Myocyte (in vitro differentiated cells): ENCODE data around the gene SVIL. TPM values are rescaled to one million over a fixed set of nuclear protein-coding genes. Genes with fewer than 3 reads are reported as not detected.
A peak's percentile ranks its signal among the peaks of the same experiment; 100 is the strongest.

Experiments used
- DNase-seq: peaks from one replicate; pipeline ENCODE4 v3.0.0-alpha.2; 2012; ENCODE audit warnings: low read depth
- polyA plus RNA-seq: library from polyadenylated mRNA; unstranded; fragments of >200 nt; gene quantifications from one replicate; pipeline ENCODE4 v1.2.1, GENCODE V29; 2012; ENCODE audit warnings: missing spikeins
- total RNA-seq: library from RNA; depleted of rRNA; stranded (reverse); fragments of >200 nt; gene quantifications from 2 replicates; pipeline ENCODE4 v1.2.3, GENCODE V29; 2014

Gene SVIL, protein sequence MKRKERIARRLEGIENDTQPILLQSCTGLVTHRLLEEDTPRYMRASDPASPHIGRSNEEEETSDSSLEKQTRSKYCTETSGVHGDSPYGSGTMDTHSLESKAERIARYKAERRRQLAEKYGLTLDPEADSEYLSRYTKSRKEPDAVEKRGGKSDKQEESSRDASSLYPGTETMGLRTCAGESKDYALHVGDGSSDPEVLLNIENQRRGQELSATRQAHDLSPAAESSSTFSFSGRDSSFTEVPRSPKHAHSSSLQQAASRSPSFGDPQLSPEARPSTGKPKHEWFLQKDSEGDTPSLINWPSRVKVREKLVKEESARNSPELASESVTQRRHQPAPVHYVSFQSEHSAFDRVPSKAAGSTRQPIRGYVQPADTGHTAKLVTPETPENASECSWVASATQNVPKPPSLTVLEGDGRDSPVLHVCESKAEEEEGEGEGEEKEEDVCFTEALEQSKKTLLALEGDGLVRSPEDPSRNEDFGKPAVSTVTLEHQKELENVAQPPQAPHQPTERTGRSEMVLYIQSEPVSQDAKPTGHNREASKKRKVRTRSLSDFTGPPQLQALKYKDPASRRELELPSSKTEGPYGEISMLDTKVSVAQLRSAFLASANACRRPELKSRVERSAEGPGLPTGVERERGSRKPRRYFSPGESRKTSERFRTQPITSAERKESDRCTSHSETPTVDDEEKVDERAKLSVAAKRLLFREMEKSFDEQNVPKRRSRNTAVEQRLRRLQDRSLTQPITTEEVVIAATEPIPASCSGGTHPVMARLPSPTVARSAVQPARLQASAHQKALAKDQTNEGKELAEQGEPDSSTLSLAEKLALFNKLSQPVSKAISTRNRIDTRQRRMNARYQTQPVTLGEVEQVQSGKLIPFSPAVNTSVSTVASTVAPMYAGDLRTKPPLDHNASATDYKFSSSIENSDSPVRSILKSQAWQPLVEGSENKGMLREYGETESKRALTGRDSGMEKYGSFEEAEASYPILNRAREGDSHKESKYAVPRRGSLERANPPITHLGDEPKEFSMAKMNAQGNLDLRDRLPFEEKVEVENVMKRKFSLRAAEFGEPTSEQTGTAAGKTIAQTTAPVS (N-terminal part only)
- 65.8 and 71.2 TPM in 2 replicates for total RNA-seq
- 30.0 TPM for polyA plus RNA-seq

DNA sequence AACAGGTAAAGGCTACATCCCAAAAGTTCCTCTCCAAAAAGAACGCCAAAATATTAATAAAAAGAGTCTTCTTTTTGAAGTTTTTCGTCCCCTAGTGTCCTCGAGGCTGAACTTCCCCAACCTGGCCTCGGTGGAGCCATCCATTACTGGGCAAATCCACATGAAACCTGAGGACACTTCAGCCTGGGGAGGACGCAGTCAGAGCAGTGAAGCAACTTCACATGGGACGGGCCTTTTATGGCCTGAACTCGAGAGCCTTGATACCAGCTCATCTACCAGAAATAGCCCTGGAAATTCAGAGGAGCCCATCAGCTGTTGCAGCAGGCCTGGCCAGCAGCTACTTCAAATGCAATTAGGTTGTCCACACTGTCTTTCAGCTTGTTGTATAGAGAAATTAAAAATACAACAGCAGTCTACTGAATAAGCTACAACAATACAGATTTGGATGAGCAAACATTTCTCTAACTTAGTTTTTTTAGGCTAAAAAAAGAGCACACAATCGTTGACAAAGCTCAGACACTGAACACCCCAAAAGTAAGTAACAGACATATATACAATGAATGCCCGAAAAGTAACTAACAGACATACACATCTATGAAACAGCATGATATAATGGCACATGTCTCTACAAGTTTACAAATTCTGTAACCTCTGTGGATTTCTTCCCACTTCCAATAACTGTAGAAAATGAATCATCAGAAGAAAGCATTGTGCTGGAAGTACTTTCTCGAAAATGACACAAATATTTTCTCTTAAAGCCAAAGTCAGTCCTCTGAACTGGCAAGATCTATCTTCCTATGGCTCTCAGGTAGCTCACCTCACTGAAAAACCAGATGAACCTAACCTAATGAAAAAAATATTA, at the start of gene SVIL:
Gene SVIL (minus strand): TSS at position 208 of the 862 bp plus-strand sequence. CDS start 79,913 bp downstream, outside the sequence.
- DNase-seq, result peak; percentile 98

DNA sequence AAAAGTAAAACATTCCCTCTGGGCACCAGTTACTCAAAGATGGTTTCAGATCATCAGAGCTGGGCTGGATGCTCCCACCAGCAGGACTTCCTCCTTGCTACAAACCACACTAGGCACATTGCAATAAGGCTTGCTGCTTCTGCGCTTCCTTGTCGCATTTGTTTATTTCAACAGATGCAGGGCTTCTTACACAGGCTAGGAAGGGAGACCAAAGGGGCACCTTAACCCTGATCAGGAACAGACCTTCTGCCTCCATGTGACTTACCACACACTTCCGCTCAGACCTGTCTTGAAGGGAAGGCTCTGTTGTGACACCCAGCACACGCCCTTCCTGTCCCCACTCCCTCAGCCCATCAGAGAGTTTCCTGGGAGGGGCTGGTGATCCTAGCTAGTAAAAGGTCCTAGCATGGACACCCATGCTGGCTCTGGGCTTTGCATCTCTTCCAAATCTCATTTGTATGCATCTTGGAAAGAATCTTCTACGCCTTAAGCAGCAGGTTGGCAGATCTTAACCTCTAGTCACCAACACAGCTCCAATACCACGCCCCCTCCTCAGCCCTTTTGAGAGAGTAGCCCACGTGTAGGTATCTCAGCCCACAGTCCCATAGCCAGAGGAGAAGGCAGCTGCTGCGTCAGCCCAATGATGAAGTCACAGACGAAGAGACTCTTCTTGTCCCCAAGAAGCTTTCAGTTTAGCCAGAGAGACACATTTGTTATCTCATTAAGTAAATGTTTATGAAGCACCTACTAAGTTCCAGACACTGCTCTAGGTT, 47.1 kb upstream of the SVIL start:
- DNase-seq, result no peak

DNA sequence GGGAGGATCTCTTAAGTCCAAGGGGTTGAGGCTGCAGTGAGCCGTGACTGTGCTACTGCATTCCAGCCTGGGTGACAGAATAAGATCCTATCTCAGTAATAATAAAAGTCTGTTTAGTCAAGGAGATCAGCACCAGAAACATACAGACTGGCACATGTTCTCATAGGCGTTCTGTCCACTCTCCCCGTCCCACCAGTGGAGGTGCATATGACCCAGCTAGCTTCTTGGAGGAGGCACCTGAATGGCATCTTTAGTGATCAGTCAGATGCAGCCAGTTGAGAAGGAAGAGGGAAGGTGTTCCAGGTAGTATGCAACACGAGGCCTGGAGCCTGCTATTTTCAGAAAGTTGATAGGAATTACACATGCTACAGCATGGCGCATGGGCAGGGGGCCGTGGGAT, 45.3 kb upstream of the SVIL start:
- DNase-seq, result no peak

DNA sequence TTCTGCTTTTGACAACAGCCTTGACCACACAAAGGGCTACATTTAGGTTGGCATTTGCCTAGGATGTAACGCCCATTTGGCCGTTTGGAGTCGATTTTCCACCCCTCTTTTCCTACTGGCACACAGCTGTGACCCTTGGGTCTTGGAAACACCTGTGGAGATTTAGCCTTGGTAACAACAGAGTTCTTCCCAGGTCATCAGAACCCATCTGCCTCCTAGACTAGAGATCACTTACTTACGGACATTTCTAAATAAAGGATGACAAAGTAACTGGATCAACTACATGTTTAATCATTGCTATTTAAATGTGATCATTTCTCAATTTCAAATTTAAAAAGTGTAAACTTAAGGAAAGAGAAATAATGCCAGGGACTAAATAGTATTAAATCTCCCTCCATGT, 42.0 kb upstream of the SVIL start:
- DNase-seq, result peak; percentile 82

DNA sequence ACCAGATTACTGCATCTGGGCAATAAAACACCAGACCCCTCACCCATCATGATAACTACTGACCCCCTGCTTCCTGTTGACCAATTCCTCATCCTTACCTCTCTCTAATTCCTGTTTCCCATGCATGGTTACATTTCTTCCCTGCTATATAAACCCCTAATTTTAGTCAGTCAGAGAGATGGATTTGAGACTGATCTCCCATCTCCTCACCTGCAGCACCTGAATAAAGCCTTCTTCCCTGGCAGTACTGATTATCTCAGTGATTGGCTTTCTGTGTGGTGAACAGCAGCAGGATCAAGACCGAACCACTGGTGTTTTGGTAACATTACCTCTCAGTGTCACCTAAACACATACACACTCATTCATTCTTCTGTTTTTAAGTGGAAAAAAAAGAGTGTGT, 41.2 kb upstream of the SVIL start:
- no peak for DNase-seq

DNA sequence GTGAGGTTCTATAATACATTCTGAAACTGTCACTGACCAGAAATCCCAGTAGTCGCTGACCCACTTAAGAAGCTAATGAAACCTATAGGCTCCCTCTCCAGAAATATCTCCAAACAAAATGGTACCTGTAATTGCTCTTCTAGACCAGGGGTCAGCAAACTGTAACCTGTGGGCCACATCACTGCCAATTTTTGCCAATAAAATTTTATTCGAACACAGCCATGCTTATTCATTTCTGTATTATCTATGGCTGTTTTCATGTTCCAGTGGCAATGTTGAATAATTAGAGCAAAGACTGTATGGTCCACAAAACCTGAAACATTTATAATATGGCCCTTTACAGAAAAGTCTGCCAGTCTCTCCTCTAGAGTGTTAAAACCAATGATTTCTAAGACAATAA, 37.2 kb upstream of the SVIL start:
- no peak for DNase-seq

DNA sequence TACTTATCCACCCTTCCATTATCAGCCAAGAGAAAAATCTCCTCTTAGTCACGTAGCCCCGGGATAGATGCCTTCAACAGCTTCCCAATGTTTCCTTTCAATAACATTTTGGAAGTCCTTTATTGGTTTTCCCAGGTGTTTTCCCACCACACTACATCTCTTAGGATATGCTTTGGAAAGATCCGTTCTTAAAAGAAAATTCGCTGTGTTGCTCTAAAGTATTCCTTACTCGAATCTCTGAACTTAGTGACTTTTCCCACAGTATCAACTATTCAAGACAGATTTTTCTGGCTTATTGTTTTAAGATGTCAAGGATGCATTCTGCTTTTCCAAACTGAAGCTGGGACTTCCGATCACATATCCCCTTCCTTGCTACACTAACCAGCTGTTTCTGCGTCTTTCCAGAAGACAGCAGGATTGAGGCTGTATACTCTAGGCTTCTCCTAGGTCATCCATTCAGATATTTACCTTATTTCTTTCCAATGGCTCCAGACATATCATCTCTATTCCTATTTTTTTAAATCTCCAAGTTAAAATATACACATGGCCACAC, 36.5 kb upstream of the SVIL start:
- no peak for DNase-seq

DNA sequence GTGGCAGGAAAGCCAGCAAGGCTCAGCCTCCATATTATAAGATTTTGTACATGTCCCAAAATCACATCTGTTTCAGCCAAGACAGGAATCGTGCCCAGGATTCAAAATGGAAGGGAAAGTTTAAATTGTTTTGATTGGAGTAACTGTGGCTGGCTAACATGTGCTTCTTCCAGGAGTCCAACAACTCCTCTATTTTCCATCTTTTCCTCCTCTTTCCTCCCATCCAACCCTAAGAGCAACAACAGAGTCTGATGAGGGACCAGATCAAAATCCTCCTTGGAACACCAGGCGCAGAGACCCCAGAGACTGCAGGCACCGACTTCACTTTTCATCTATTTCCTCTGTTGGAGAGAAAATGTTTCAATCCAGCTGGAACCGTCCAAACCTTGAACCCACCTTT, 36.0 kb upstream of the SVIL start:
- no peak for DNase-seq

DNA sequence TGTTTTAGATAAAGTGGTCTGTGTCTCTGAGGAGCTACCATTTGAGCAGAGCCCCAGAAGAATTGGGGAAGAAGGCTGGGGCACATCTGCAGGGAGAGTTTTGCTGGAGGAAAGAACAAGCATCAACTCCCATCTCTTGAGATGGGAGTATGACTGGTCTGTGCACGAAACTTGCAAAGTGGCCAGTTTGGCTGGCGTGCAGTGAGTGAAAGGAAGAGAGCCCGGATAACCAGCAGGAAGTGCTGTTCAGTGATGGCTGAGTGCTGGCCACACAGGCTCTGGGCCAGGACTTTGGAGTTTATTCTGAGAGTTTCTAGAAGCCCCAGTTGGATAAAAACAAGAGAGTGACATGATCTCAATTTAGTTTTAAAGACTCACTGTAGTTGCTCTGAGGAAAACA, 34.4 kb upstream of the SVIL start:
- no peak for DNase-seq

DNA sequence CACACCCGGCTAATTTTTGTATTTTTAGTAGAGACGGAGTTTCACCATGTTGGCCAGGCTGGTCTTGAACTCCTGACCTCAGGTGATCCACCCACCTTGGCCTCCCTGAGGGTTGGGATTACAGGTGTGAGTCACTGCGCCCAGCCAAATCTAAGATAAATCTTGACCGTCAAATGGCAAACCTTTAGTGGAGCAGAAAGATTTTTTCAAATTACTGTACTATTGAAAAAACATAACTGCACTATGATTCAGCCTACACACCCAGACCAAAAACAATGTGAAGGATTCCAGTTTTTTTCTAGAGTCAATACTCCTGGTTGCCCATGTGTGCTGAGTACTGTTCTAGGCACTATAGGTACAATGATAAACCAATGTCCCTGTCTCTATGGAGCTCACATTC, 33.9 kb upstream of the SVIL start:
- no peak for DNase-seq

DNA sequence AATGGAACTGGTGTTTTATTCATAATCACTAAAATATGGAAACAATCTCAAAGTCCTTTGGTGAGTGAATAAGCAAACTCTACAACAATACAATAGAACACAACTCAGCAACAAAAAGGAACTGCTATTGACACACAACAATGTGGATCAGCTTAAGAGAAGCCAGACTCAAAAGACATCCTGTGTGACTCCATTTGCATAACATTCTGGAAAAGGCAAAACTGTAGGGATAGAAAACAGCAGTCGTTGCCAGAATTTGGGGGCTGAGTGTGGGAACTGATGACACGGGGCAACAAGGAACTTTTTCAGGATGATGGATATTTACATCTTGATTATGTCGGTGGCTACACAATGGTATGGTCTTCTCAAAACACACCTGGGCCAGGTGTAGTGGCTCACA, 32.4 kb upstream of the SVIL start:
- DNase-seq, result no peak

DNA sequence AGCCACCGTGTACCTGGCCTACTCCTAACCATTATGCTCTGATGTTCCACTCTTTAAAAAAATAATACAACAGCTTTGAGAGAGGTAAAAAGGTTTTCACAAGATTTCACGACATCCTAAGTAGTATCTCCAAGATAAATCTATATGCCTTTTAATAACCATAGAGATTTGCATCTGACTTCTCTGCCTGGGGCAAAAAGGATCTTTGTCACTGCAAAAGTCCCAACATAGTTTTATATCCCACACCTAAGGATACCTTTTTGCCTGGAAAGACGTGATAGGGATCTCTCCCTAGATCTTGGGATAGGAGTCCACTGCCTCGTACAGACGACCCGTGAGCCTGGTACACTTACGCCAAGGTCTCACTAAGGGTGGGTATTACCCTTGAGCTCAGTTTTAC, 31.4 kb upstream of the SVIL start:
- no peak for DNase-seq

DNA sequence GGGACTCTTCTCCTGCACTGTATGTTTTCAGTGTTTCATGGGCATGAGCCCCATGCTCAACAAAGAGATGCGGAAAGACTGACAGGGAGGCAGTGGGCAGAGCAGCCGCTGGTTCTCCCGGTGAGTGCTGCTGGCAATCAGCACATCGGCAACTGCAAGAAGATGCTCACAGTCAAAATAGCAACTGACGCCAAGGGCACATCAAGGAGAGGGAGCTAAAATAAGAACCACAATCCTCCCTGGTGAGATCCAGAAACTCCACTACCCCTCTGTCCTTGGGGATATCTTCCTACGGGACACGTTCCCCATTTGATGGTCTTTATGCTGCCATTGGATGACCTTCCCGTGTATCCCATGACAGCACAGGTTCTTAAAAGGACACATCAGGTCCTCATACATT, 28.9 kb upstream of the SVIL start:
- peak; percentile 16 for DNase-seq

DNA sequence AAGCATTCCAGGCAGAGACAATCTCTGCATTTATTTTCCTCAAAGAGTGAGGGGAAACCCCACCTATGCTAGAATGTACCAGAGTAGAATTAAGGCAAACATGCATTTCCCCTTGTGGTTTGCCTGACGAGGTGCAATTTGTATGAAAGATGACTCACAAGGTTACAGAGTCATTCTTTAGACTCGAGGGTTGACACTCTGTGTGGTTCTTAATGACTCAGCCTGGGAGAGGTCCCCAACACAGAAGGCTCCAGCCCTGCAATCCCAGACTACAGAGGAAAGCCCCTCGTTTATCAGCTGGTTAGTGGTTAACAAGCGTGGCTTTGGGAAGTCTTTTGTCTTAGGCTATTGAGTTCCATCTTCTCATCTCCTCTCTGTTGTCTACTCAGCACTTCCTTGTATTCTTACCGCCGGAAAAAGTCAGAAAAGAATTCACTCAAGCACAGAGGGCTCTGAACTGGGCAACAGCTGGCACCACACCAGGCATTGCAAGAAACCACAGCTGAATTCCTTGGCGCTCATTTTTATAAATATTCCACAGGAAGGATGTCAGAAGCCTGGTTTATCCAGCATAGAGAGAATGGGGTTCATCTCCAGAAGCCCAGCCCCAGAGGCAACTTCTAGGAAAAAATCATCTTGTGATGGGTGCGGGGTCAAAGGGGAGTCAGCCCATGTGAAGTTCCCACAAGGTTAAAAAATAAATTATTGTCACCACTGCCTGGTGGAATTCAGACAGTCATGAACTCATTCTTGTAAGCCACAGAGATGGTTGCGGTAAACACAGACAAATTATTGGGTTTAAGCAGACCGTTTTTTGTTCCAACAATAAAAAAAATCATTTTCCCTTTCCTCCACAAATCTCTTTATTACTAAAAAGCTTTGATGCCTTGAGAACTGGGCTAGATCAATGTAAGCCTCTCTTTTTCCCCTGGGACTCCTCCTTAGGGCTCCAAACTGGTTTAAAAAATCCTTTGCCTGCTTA, 24.5 kb upstream of the SVIL start:
- DNase-seq, result peak; percentile 98

DNA sequence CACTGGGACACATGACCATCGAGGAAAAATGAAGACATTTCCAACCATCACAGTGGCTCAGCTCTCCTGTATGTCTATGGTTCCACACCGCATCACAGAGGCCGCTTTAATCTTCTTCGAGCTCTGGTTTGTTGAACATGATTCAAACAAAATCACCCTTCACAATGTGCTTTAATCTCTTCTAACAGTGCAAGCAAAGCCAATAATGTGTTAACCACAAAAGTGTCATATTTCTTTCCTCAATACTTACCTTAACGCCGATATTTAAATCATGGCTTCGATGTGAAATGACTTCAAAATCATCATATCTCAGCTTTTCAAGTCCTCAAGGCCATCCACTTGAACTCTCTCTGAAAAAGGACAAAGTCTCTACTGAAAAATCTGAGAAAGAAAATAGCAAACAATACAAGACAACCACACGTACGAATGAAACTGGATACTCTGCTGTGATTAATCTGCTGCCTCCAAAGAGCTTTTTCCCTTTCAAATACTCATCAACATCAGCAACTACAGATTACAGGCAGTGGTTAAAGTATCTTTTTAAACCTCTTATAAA, 23.0 kb upstream of the SVIL start:
- peak; percentile 37 for DNase-seq

DNA sequence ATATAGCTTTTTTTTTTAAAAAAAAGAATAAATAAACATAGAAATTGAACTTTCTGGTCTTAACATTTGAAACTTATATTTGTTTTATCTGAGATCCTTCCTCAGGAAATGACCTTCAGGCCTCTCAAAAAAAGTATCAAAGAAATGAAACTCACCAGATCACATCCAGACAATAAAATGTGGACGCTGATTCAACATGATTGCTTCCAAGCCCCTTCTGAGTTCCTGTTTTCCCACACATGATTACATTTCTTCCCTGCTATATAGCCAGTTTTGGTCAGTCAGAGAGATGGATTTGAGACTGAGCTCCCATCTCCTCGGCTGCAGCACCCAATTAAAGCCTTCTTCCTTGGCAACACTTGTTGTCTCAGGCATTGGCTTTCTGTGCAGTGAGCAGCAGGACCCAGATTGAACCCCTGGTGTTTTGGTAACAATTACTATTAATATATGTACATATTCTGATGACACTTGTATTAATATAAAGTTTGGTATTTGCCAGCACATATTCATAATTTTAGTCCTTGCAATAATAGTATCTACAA, 21.8 kb upstream of the SVIL start:
- no peak for DNase-seq

DNA sequence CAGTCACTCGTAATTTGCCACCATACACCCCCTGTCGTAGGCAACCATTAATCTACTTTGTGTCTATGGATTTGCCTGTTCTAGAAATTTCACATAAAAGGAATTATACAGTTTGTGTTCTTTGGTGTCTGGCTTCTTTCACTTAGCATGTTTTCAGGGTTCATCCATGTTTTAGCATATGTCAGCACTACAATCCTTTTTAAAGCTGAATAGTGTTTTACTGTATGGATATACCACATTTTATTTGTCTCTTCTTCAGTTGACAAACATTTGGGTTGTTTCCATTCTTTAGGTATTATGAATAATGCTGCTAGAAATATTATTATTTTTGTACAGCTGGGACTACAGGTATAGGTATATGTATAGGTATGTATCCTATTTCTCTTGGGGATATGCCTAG, 17.4 kb upstream of the SVIL start:
- no peak for DNase-seq

DNA sequence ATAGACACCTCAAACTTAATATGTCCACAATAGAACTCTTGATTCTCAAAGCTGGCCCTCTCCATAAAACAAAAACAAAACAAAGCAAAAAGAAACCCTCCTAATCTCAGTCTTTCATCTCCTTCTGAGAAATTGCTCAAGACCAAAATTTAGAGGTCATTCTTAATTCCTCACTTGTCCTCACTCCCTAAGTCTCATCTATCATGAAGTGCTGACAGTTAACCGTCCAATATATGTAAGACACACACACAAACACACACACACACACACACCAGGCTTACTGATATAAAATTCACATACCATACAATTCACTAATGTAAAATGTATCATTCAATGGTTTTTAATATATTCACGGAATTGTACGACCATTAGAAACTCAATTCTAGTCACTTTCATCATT, 17.0 kb upstream of the SVIL start:
- DNase-seq, result no peak
